Suprapubic skin (tissue), 3 donors: ENCODE measurements around the gene RNFT2.

Experiments
- CTCF ChIP-seq, 2 donors: fragments of 200-600 bp in 1 of 2; fragments of 450-650 bp in 1 of 2; sonication (generic) in 1 of 2; IDR thresholded peaks; one replicate each; pipeline ENCODE4 v1.5.1; 2016 to 2019; ENCODE audit warnings: antibody characterized with exemption in 2 of 2, mild to moderate bottlenecking in 1 of 2, moderate library complexity in 1 of 2
- EP300 ChIP-seq: sonication (generic); formaldehyde crosslinking; IDR thresholded peaks from one replicate; pipeline ENCODE4 v1.6.1; 2017; ENCODE audit warnings: antibody characterized with exemption
- POLR2A ChIP-seq, 2 donors: fragments of 450-650 bp; IDR thresholded peaks; one replicate each; pipeline ENCODE4 v1.6.1; 2017; ENCODE audit warnings: antibody characterized with exemption in 2 of 2, mild to moderate bottlenecking in 2 of 2, moderate library complexity in 2 of 2

GRCh38 chr12:116783525-116784237 is 45.6 kb downstream of the RNFT2 start:
- TF ChIP-seq EP300 = no peak
- TF ChIP-seq CTCF (IDR thresholded peaks at IDR 0.05) = no peak
- no peak for TF ChIP-seq POLR2A (IDR thresholded peaks at IDR 0.05)
